K562 (cell line): Measurements from ENCODE around the gene WDR20. TPM values are rescaled to one million over a fixed set of nuclear protein-coding genes. Genes with fewer than 3 reads are reported as not detected.

Experiments
- ATAC-seq: fragments of 200-7000 bp; cut with Tn5 transposase; 3 replicates; pipeline ENCODE4 v1.9.1; 2020; ENCODE audit warnings: moderate library complexity
- BruUV-seq: library from RNA; stranded (reverse); fragments of 400-500 nt; replicated peaks from 2 replicates; lab custom pipeline; 2021; lab: Mats Ljungman, UMichigan
- CTCF ChIA-PET: fragments of 300-600 bp; formaldehyde crosslinking; extraction: SDS; loops from one replicate; lab custom pipeline; 2021; ENCODE audit warnings: low intra/inter-chr PET ratio; lab: Yijun Ruan, JAX
- POLR2A ChIA-PET: fragments of 300-600, 350-650 bp; sonication (Branson Sonifier 250); formaldehyde crosslinking; extraction: SDS; loops from one replicate; lab custom pipeline; 2021; ENCODE audit warnings: antibody characterized with exemption, inconsistent platforms; lab: Yijun Ruan, JAX
- DNase-seq, 4 experiments: peaks; one replicate each; pipeline versions ENCODE4 v3.0.0 to v3.0.0-alpha.2; 2011 to 2018; ENCODE audit warnings: low spot score in 3 of 4, mixed read lengths in 3 of 4; ENCODE audit errors: extremely low read depth in 1 of 4
- FAIRE-seq: peaks from 2 replicates; lab custom pipeline; 2011; peaks lifted over from hg19 to GRCh38; lab: Jason Lieb, UNC
- H2AFZ ChIP-seq: 2 replicates; pipeline ENCODE4 v1.6.0; 2011; ENCODE audit warnings: low read depth, low read length, control low read depth, inconsistent platforms
- H3K27ac ChIP-seq: fragments of 200-600 bp; 3 replicates; pipeline ENCODE4 v1.8.0; 2011; ENCODE audit warnings: low read depth, mild to moderate bottlenecking, control low read depth, inconsistent platforms, low read length, moderate library complexity, mixed read lengths; ENCODE audit errors: extremely low read depth
- H3K27me3 ChIP-seq, 2 experiments: fragments of 300-600 bp in 1 of 2; 2 replicates in 1 of 2; 3 replicates in 1 of 2; pipeline versions ENCODE4 v1.6.0 to v1.8.0; 2011; ENCODE audit warnings: inconsistent platforms in 2 of 2, low read length in 2 of 2, mild to moderate bottlenecking in 1 of 2, mixed read lengths in 1 of 2, moderate library complexity in 1 of 2; ENCODE audit not compliant: control insufficient read depth in 2 of 2, insufficient read depth in 2 of 2
- H3K36me3 ChIP-seq: fragments of 300-600 bp; 3 replicates; pipeline ENCODE4 v1.8.0; 2011; ENCODE audit warnings: mild to moderate bottlenecking, low read length, inconsistent platforms; ENCODE audit not compliant: control insufficient read depth, insufficient read depth
- H3K4me1 ChIP-seq, 2 experiments: fragments of 200-600 bp in 1 of 2; replicated peaks in 1 of 2; 2 replicates in 1 of 2; 3 replicates in 1 of 2; pipeline versions ENCODE4 v1.5.1 to v1.8.0; 2011; ENCODE audit warnings: inconsistent platforms in 2 of 2, low read length in 2 of 2, mild to moderate bottlenecking in 1 of 2, mixed read lengths in 1 of 2, moderate library complexity in 1 of 2; ENCODE audit not compliant: control insufficient read depth in 2 of 2, insufficient read depth in 2 of 2
- H3K4me2 ChIP-seq: 2 replicates; pipeline ENCODE4 v1.6.1; 2011; ENCODE audit warnings: low read length, control low read depth, inconsistent platforms, mixed read lengths; ENCODE audit not compliant: insufficient read depth
- H3K4me3 ChIP-seq: fragments of 200-600 bp; sonication (generic), shearing (Covaris generic); 2 replicates; pipeline ENCODE4 v1.5.1; 2016; ENCODE audit warnings: control low read depth, inconsistent platforms
- H3K79me2 ChIP-seq: fragments of 200-600 bp; 3 replicates; pipeline ENCODE4 v1.8.0; 2011; ENCODE audit warnings: low read length, inconsistent platforms; ENCODE audit not compliant: control insufficient read depth, insufficient read depth
- H3K9ac ChIP-seq, 2 experiments: 2 replicates each; pipeline versions ENCODE4 v1.6.0 to v1.6.1; 2011; ENCODE audit warnings: low read depth in 2 of 2, low read length in 2 of 2, control low read depth in 1 of 2, inconsistent platforms in 1 of 2, mild to moderate bottlenecking in 1 of 2, mixed read lengths in 1 of 2; ENCODE audit not compliant: insufficient read depth in 1 of 2
- H3K9me1 ChIP-seq: one replicate; pipeline ENCODE4 v1.6.0; 2011; ENCODE audit warnings: inconsistent platforms, mild to moderate bottlenecking, low read length, moderate library complexity; ENCODE audit not compliant: control insufficient read depth, insufficient read depth
- H3K9me3 ChIP-seq: replicated peaks from 2 replicates; pipeline ENCODE4 v1.5.1; 2011; ENCODE audit warnings: low read depth, low read length, inconsistent platforms; ENCODE audit not compliant: control insufficient read depth, insufficient read depth
- H4K20me1 ChIP-seq: replicated peaks from 2 replicates; pipeline ENCODE4 v1.6.1; 2011; ENCODE audit warnings: low read length, inconsistent platforms, mixed read lengths; ENCODE audit not compliant: control insufficient read depth, insufficient read depth
- EWSR1 ChIP-seq: fragments of 450-650 bp; IDR thresholded peaks from 2 replicates; pipeline ENCODE4 v1.6.1; 2018; ENCODE audit warnings: borderline replicate concordance, mild to moderate bottlenecking, low read depth, moderate library complexity; ENCODE audit not compliant: partially characterized antibody
- ZNF239 ChIP-seq: fragments of 250-450 bp; sonication (Bioruptor Pico); IDR thresholded peaks from 2 replicates; pipeline ENCODE4 v1.4.0; 2020; ENCODE audit warnings: mild to moderate bottlenecking
- ZNF584 ChIP-seq: fragments of 200-800 bp; sonication (Bioruptor generic); IDR thresholded peaks from 2 replicates; pipeline ENCODE4 v1.6.1; 2016; ENCODE audit warnings: low read depth, mild to moderate bottlenecking, missing genetic modification characterization, missing compliant biosample characterization
- ZZZ3 ChIP-seq: fragments of 450-650 bp; IDR thresholded peaks from 2 replicates; pipeline ENCODE4 v1.6.1; 2016; ENCODE audit warnings: antibody characterized with exemption, mild to moderate bottlenecking, moderate library complexity
- WGBS: fragments of 100-300 bp; shearing (Covaris generic); methylation state at CpG from one replicate; pipeline ENCODE4 v1.1.6; 2016; ENCODE audit warnings: low coverage, mixed read lengths; ENCODE audit not compliant: insufficient coverage; ENCODE audit errors: missing lambda C conversion rate; 5-methylcytosine and 5-hydroxymethylcytosine counted together
- in situ Hi-C: fragments of 300-500 bp; cut with MboI; formaldehyde crosslinking; loops from 4 replicates; pipeline ENCODE4 v1.15.0; 2018; ENCODE audit warnings: inconsistent platforms, mixed read lengths
- intact Hi-C: fragments of 100-400 bp; cut with micrococcal nuclease; formaldehyde crosslinking; loops from 2 replicates; pipeline ENCODE4 v1.14.2; 2022
- polyA plus RNA-seq, 8 experiments: library from polyadenylated mRNA; depleted of rRNA in 4 of 8; stranded (reverse) in 5 of 8; unstranded in 3 of 8; fragments of >200 nt; fragmentation: Nextera tagmentation in 2 of 8; fragmentation: Illumina TruSeq in 1 of 8; extraction: Ambion mirVana in 2 of 8; extraction: Trizol in 1 of 8; gene quantifications; 2 replicates each; pipeline versions ENCODE4 v1.2.1 to v1.2.3, GENCODE V29; 2011 to 2014; ENCODE audit warnings: inconsistent platforms in 1 of 8, missing spikeins in 1 of 8
- total RNA-seq, 7 experiments: library from RNA; depleted of rRNA in 6 of 7; stranded (reverse); fragments of >200 nt in 6 of 7; fragmentation: Illumina TruSeq in 2 of 7; extraction: Trizol in 2 of 7; gene quantifications; 2 replicates each; pipeline versions ENCODE4 v1.2.1 to v1.2.3, GENCODE V29; 2011 to 2021; ENCODE audit warnings: low replicate concordance in 1 of 7
- TF ChIP-seq, protein P1 (sequence below), 3 experiments: fragments of 200-800 bp in 1 of 3; fragments of 250-450 bp in 1 of 3; fragments of 450-650 bp in 1 of 3; sonication (Bioruptor Pico) in 1 of 3; sonication (Bioruptor generic) in 1 of 3; formaldehyde crosslinking in 1 of 3; IDR thresholded peaks; 2 replicates each; pipeline versions ENCODE4 v1.6.1 to v1.8.0; 2016 to 2022; ENCODE audit warnings: mild to moderate bottlenecking in 2 of 3, missing genetic modification characterization in 2 of 3, missing compliant biosample characterization in 1 of 3, moderate library complexity in 1 of 3
- TF ChIP-seq, protein P2 (sequence below): sonication (generic); formaldehyde crosslinking; IDR thresholded peaks from 2 replicates; pipeline ENCODE4 v1.8.0; 2022; ENCODE audit warnings: mild to moderate bottlenecking, missing genetic modification reagents
- TF ChIP-seq, protein P3 (sequence below): fragments of 450-650 bp; IDR thresholded peaks from 2 replicates; pipeline ENCODE4 v1.6.1; 2016; ENCODE audit warnings: missing biosample characterization, missing genetic modification characterization

Gene WDR20
- total and polyA plus RNA-seq, 9 of the 15 experiments (the other 6 are each of a cell fraction or from before 2014, with no cell fraction given), result 7.0 to 15.3 (median 11.8) TPM

DNA sequence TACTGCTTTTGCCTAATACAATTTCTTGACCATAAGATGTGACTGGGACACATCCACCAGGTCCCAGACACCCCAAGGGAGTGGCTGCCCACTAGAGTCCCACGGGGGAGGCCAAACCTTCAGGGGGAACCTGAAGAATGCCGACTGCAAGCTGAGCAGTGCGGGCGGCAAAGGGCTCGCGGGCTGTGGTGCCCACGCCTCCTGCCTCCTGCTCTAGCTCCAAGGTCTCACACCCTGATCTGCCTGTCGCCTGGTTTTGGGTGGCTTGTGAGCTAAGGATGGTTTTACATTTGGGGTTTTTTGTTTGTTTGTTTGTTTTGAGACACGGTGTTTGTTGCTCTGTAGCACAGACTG is 90.0 kb downstream of the WDR20 start:
- no peak for FAIRE-seq
- Histone ChIP-seq H2AFZ (no peak overlapping the region), H3K4me2 (no peak overlapping the region), H3K36me3 (no peaks in the 10 kb centered on the region), H3K9me3 (no peaks in the 10 kb centered on the region), H4K20me1 (no peaks in the 10 kb centered on the region), H3K9me1 (no peaks in the 10 kb centered on the region), H3K27me3 (no peaks in the 10 kb centered on the region), H3K4me1 (peaks cover under 1 to 7% of the 10 kb centered on the region in 2 experiments; a peak in 3 of 5 replicates), H3K9ac (no peak overlapping the region), H3K79me2 (no peaks in the 10 kb centered on the region), H3K27ac (no peak overlapping the region), H3K4me3 (no peak overlapping the region)
- DNase-seq, result no peak
- in situ Hi-C loops, result no loop called here
- ChIA-PET POLR2A (interaction anchor here (0.6 to 0.7 kb wide), 2 partner anchors 143 to 274 kb away, joined by 3 read pairs; no protein-coding TSS in a partner anchor), CTCF (no interaction called here)
- ATAC-seq, result no peak
- BruUV-seq, result no TSS peak
- WGBS, result 67% methylated on average over 9 of the region's 9 CpGs
- intact Hi-C loops, result loop anchor here (10.0 kb wide), 1 partner anchor 205 kb away; no protein-coding TSS in a partner anchor
- TF ChIP-seq, protein P1, sequence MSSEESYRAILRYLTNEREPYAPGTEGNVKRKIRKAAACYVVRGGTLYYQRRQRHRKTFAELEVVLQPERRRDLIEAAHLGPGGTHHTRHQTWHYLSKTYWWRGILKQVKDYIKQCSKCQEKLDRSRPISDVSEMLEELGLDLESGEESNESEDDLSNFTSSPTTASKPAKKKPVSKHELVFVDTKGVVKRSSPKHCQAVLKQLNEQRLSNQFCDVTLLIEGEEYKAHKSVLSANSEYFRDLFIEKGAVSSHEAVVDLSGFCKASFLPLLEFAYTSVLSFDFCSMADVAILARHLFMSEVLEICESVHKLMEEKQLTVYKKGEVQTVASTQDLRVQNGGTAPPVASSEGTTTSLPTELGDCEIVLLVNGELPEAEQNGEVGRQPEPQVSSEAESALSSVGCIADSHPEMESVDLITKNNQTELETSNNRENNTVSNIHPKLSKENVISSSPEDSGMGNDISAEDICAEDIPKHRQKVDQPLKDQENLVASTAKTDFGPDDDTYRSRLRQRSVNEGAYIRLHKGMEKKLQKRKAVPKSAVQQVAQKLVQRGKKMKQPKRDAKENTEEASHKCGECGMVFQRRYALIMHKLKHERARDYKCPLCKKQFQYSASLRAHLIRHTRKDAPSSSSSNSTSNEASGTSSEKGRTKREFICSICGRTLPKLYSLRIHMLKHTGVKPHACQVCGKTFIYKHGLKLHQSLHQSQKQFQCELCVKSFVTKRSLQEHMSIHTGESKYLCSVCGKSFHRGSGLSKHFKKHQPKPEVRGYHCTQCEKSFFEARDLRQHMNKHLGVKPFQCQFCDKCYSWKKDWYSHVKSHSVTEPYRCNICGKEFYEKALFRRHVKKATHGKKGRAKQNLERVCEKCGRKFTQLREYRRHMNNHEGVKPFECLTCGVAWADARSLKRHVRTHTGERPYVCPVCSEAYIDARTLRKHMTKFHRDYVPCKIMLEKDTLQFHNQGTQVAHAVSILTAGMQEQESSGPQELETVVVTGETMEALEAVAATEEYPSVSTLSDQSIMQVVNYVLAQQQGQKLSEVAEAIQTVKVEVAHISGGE (CRISPR knock-in tag; IDR thresholded peaks at IDR 0.05), result no peak
- TF ChIP-seq, protein P2, sequence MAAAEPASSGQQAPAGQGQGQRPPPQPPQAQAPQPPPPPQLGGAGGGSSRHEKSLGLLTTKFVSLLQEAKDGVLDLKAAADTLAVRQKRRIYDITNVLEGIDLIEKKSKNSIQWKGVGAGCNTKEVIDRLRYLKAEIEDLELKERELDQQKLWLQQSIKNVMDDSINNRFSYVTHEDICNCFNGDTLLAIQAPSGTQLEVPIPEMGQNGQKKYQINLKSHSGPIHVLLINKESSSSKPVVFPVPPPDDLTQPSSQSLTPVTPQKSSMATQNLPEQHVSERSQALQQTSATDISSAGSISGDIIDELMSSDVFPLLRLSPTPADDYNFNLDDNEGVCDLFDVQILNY (CRISPR knock-in tag), result no peak
- TF ChIP-seq EWSR1 (no peak), ZNF239 (CRISPR knock-in tag) (no peak), ZZZ3 (no peak), ZNF584 (CRISPR knock-in tag) (no peak)
- TF ChIP-seq, protein P3, sequence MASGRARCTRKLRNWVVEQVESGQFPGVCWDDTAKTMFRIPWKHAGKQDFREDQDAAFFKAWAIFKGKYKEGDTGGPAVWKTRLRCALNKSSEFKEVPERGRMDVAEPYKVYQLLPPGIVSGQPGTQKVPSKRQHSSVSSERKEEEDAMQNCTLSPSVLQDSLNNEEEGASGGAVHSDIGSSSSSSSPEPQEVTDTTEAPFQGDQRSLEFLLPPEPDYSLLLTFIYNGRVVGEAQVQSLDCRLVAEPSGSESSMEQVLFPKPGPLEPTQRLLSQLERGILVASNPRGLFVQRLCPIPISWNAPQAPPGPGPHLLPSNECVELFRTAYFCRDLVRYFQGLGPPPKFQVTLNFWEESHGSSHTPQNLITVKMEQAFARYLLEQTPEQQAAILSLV (tag), result no peak
